Prostate gland (tissue), 2 donors: Measurements from ENCODE around the gene PPP1R7. TPM values are rescaled to one million over a fixed set of nuclear protein-coding genes. Genes with fewer than 3 reads are reported as not detected.

Experiments used
- DNase-seq: peaks from one replicate; pipeline ENCODE4 v3.0.0-alpha.2; 2019; ENCODE audit warnings: low spot score
- H3K27ac ChIP-seq, 2 donors: fragments of 200-600 bp; sonication (generic); 2 replicates each; pipeline ENCODE4 v1.5.1; 2017 to 2019
- H3K27me3 ChIP-seq: fragments of 200-600 bp; sonication (generic); replicated peaks from 2 replicates; pipeline ENCODE4 v1.5.1; 2019; ENCODE audit not compliant: insufficient read depth
- H3K36me3 ChIP-seq, 2 donors: fragments of 200-600 bp; sonication (generic); 1 replicate in 1 of 2; 2 replicates in 1 of 2; pipeline versions ENCODE4 v1.5.1 to v1.8.1; 2017 to 2019
- H3K4me1 ChIP-seq: fragments of 200-600 bp; sonication (generic); replicated peaks from 2 replicates; pipeline ENCODE4 v1.5.1; 2019
- H3K4me3 ChIP-seq, 2 donors: fragments of 200-600 bp; sonication (generic); 2 replicates each; pipeline ENCODE4 v1.5.1; 2017 to 2019
- H3K9me3 ChIP-seq: fragments of 200-600 bp; sonication (generic); 2 replicates; pipeline ENCODE4 v1.5.1; 2017
- POLR2A ChIP-seq: fragments of 450-650 bp; IDR thresholded peaks from one replicate; pipeline ENCODE4 v1.6.1; 2016; ENCODE audit warnings: antibody characterized with exemption, mild to moderate bottlenecking
- POLR2AphosphoS5 ChIP-seq: sonication (generic); formaldehyde crosslinking; IDR thresholded peaks from one replicate; pipeline ENCODE4 v1.6.1; 2017; ENCODE audit warnings: antibody characterized with exemption
- WGBS: methylation state at CpG from one replicate; pipeline ENCODE4 v1.1.5; 2018; 5-methylcytosine and 5-hydroxymethylcytosine counted together
- intact Hi-C: fragments of 100-400 bp; cut with DNase I; formaldehyde crosslinking; loops from one replicate; pipeline ENCODE4 v1.14.2; 2022
- total RNA-seq, 2 donors: library from RNA; depleted of rRNA; stranded (reverse); fragments of >200 nt; gene quantifications; one replicate each; pipeline ENCODE4 v1.1.0, GENCODE V29; 2016
- TF ChIP-seq, protein P1 (sequence below), 4 experiments: fragments of 200-600 bp in 2 of 4; fragments of 450-650 bp in 2 of 4; sonication (generic) in 2 of 4; IDR thresholded peaks; 1 replicate in 3 of 4; 2 replicates in 1 of 4; pipeline ENCODE4 v1.5.1; 2016 to 2019; ENCODE audit warnings: antibody characterized with exemption in 4 of 4, mild to moderate bottlenecking in 2 of 4, moderate library complexity in 2 of 4

Gene PPP1R7
- total RNA-seq, 2 donors from 2014 or later = 50.0 to 91.3 TPM

DNA sequence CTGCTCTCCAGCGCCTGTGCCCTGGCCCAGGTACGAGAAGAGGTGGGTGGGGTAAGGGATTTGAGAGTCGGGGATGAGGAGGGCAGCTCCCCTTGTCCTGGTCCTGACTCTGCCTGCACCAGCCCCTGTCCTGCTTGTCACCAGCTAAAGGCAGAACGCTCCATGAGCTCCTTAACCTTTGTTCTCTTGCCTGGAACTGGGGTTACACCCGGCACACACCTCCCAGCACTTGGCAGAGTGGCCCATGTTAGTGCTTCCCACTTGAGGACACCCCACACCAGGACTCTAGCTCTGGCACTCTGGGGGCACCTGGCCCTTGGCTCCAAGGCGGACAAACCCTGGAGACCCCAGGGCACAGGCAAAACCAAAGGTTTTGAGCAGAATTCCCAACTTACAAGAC lies 57.4 kb downstream of the PPP1R7 start:
- Histone ChIP-seq H3K27ac (no peak overlapping the region), H3K4me1 (no peaks in the 10 kb centered on the region), H3K36me3 (no peaks in the 10 kb centered on the region), H3K27me3 (no peaks in the 10 kb centered on the region), H3K9me3 (no peaks in the 10 kb centered on the region), H3K4me3 (no peak overlapping the region)
- 76% methylated on average over 6 of the region's 6 CpGs for WGBS
- intact Hi-C loops = no loop called here
- no peak for TF ChIP-seq POLR2AphosphoS5
- no peak for TF ChIP-seq POLR2A
- TF ChIP-seq, protein P1, sequence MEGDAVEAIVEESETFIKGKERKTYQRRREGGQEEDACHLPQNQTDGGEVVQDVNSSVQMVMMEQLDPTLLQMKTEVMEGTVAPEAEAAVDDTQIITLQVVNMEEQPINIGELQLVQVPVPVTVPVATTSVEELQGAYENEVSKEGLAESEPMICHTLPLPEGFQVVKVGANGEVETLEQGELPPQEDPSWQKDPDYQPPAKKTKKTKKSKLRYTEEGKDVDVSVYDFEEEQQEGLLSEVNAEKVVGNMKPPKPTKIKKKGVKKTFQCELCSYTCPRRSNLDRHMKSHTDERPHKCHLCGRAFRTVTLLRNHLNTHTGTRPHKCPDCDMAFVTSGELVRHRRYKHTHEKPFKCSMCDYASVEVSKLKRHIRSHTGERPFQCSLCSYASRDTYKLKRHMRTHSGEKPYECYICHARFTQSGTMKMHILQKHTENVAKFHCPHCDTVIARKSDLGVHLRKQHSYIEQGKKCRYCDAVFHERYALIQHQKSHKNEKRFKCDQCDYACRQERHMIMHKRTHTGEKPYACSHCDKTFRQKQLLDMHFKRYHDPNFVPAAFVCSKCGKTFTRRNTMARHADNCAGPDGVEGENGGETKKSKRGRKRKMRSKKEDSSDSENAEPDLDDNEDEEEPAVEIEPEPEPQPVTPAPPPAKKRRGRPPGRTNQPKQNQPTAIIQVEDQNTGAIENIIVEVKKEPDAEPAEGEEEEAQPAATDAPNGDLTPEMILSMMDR (IDR thresholded peaks at IDR 0.05) = no peak
- no peak for DNase-seq

DNA sequence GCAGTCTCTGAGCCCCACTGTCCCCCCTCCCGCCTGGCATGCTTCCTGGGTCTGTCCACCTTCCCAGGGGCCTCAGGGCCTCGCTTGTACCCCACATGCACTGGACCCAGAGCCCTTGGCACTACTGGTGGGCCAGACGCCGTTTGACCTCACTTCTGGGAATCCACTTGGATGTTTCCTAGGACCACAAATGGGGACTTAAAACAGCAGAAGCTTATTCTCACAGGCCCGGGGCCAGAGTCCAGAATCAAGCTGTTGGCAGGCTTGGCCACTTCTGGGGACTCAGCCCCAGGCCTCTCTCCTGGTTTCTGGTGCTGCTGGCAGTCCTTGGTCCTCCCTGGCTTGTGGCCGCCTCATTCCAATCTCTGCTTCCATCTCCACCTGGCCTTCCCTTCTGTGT lies 57.8 kb downstream of the PPP1R7 start:
- TF ChIP-seq POLR2AphosphoS5 = no peak
- TF ChIP-seq POLR2A = no peak
- TF ChIP-seq, protein P1 (IDR thresholded peaks at IDR 0.05) = no peak
- Histone ChIP-seq H3K9me3 (no peaks in the 10 kb centered on the region), H3K36me3 (no peaks in the 10 kb centered on the region), H3K4me1 (no peaks in the 10 kb centered on the region), H3K27me3 (no peaks in the 10 kb centered on the region), H3K4me3 (no peak overlapping the region), H3K27ac (no peak overlapping the region)
- intact Hi-C loops = no loop called here
- DNase-seq = no peak
- 75% methylated on average over 6 of the region's 6 CpGs for WGBS

DNA sequence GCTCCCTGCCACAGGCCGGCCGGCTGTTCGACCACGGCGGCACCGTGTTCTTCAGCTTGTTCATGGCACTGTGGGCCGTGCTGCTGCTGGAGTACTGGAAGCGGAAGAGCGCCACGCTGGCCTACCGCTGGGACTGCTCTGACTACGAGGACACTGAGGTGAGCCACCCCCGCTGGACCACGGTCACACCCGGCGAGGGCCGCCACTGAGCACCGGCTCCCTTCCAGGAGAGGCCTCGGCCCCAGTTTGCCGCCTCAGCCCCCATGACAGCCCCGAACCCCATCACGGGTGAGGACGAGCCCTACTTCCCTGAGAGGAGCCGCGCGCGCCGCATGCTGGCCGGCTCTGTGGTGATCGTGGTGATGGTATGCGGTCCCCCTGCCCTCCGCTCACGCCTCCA lies 59.0 kb downstream of the PPP1R7 start:
- H3K27ac ChIP-seq = no peak overlapping the region
- H3K9me3 ChIP-seq = no peaks in the 10 kb centered on the region
- no peak for TF ChIP-seq POLR2A
- TF ChIP-seq, protein P1 (IDR thresholded peaks at IDR 0.05) = no peak
- TF ChIP-seq POLR2AphosphoS5 = no peak
- H3K27me3 ChIP-seq = no peaks in the 10 kb centered on the region
- no peaks in the 10 kb centered on the region for H3K4me1 ChIP-seq
- intact Hi-C loops = no loop called here
- WGBS = 90% methylated on average over 33 of the region's 33 CpGs
- no peak for DNase-seq
- no peaks in the 10 kb centered on the region for H3K36me3 ChIP-seq
- H3K4me3 ChIP-seq = no peak overlapping the region

DNA sequence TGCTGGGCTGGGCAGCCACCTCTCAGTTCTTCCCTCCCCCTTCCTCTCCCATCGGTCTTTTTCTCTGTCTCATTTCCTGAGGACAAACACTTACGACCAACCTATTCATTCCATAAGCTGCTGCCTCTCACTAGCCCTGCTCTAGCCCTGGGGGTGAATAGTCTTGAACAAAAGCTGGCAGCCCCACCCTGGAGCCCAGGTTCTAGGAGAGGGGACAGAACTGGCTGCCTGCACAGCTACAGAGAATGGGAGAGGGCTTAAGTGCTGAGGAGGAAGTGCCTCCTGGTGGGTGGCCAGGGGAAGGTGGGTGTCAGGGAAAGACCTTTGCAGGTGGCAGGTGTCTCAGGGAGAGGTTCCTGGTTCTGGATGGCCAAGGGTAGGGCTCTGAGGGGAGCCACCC lies 61.0 kb downstream of the PPP1R7 start:
- H3K4me3 ChIP-seq = no peak overlapping the region
- 13% methylated on average over 2 of the region's 2 CpGs for WGBS
- H3K4me1 ChIP-seq = no peaks in the 10 kb centered on the region
- H3K36me3 ChIP-seq = no peaks in the 10 kb centered on the region
- no peak overlapping the region for H3K27ac ChIP-seq
- H3K27me3 ChIP-seq = no peaks in the 10 kb centered on the region
- no peak for DNase-seq
- no peaks in the 10 kb centered on the region for H3K9me3 ChIP-seq
- intact Hi-C loops = loop anchor here (10.0 kb wide), 1 partner anchor 106 kb away; the partner anchor contains the start of gene MTERF4
- no peak for TF ChIP-seq POLR2AphosphoS5

DNA sequence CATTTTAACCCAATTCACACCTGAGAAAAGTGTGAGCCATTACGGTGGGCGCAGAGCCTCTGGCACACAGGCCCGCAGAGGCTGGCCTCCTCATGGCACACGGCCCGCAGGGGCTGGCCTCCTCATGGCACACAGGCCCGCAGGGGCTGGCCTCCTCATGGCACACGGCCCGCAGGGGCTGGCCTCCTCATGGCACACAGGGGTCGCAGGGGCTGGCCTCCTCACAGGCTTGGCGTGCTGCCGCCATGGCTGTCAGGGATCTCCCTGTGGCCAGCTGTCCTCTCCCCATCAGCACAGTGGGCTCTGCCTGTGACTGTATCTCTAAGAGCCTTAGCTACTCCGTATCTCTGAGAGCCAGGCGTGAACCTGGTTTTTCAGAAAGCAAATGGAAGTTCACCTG lies 62.8 kb downstream of the PPP1R7 start:
- H3K27ac ChIP-seq = no peak overlapping the region
- no peak overlapping the region for H3K4me3 ChIP-seq
- 77% methylated on average over 9 of the region's 13 CpGs for WGBS
- no peak for DNase-seq
- TF ChIP-seq POLR2AphosphoS5 (no peak), POLR2A (no peak)
- TF ChIP-seq, protein P1 (IDR thresholded peaks at IDR 0.05) = no peak
- H3K4me1 ChIP-seq = no peaks in the 10 kb centered on the region
- intact Hi-C loops = loop anchor here (10.0 kb wide), 1 partner anchor 108 kb away; the partner anchor contains the start of gene MTERF4
- H3K9me3 ChIP-seq = no peaks in the 10 kb centered on the region
- H3K27me3 ChIP-seq = no peaks in the 10 kb centered on the region
- no peaks in the 10 kb centered on the region for H3K36me3 ChIP-seq
